ENCODE results near the gene CHMP1A. TPM values are rescaled to one million over a fixed set of nuclear protein-coding genes. Genes with fewer than 3 reads are reported as not detected.

Gene CHMP1A
- total and polyA plus RNA-seq, 4 donors = 45.5 to 112 (median 73.9) TPM

GRCh38 chr16:89600956-89601355, 56.6 kb downstream of the CHMP1A start:
- DNase-seq = no peak
- H3K4me1 ChIP-seq (ENCODE audit: control insufficient read depth in 1 of 2, insufficient read depth in 2 of 2, low read length in 2 of 2) = no peaks in the 10 kb centered on the region
- H3K27me3 ChIP-seq (ENCODE audit: control insufficient read depth in 1 of 2, insufficient read depth in 2 of 2, low read length in 1 of 2) = no peaks in the 10 kb centered on the region
- no peaks in the 10 kb centered on the region for H3K36me3 ChIP-seq (ENCODE audit: control insufficient read depth in 1 of 2, insufficient read depth in 2 of 2, low read length in 1 of 2)
- no peak overlapping the region for H3K4me3 ChIP-seq (ENCODE audit: low read length in 2 of 2)
- H3K27ac ChIP-seq (ENCODE audit: low read depth in 1 of 2, low read length in 2 of 2) = no peak overlapping the region
- ATAC-seq (ENCODE audit: low FRiP score) = no peak
- intact Hi-C loops (cut with DNase I) = no loop called here
- H3K9me3 ChIP-seq (ENCODE audit: control insufficient read depth, low read length) = no peaks in the 10 kb centered on the region
- 72 to 74% methylated on average over 8 of the region's 8 CpGs for WGBS, 2 donors

DNA sequence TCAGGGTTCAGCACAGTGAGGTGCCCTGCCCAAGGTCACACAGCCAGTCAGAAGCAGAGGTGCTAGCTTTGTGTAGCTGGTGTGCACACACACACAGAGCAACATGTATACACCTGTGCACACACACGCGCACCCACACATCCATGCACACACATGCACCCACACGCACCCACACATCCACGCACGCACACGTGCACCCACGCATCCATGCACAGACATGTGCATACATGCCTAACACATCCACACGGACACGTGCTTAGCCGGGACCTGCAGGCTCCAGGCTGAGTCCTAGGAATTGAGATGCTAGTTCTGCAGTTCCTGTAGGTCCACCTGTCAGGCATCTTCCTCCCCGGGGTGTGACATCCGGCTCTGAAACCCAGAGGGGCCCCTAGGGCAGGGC, 57.1 kb downstream of the CHMP1A start:
- ATAC-seq (ENCODE audit: low FRiP score) (no peak), DNase-seq (no peak)
- Histone ChIP-seq H3K27ac (ENCODE audit: low read depth in 1 of 2, low read length in 2 of 2) (no peak overlapping the region), H3K4me3 (ENCODE audit: low read length in 2 of 2) (no peak overlapping the region), H3K27me3 (ENCODE audit: control insufficient read depth in 1 of 2, insufficient read depth in 2 of 2, low read length in 1 of 2) (no peaks in the 10 kb centered on the region), H3K36me3 (ENCODE audit: control insufficient read depth in 1 of 2, insufficient read depth in 2 of 2, low read length in 1 of 2) (no peaks in the 10 kb centered on the region), H3K4me1 (ENCODE audit: control insufficient read depth in 1 of 2, insufficient read depth in 2 of 2, low read length in 2 of 2) (no peaks in the 10 kb centered on the region), H3K9me3 (ENCODE audit: control insufficient read depth, low read length) (no peaks in the 10 kb centered on the region)
- WGBS, 2 donors = 85 to 88% methylated on average over 12 of the region's 12 CpGs
- intact Hi-C loops (cut with DNase I) = no loop called here

GRCh38 chr16:89599902-89600301, 57.6 kb downstream of the CHMP1A start:
- Histone ChIP-seq H3K27ac (ENCODE audit: low read depth in 1 of 2, low read length in 2 of 2) (no peak overlapping the region), H3K27me3 (ENCODE audit: control insufficient read depth in 1 of 2, insufficient read depth in 2 of 2, low read length in 1 of 2) (no peaks in the 10 kb centered on the region), H3K4me3 (ENCODE audit: low read length in 2 of 2) (no peak overlapping the region), H3K9me3 (ENCODE audit: control insufficient read depth, low read length) (no peaks in the 10 kb centered on the region), H3K36me3 (ENCODE audit: control insufficient read depth in 1 of 2, insufficient read depth in 2 of 2, low read length in 1 of 2) (no peaks in the 10 kb centered on the region), H3K4me1 (ENCODE audit: control insufficient read depth in 1 of 2, insufficient read depth in 2 of 2, low read length in 2 of 2) (no peaks in the 10 kb centered on the region)
- no peak for DNase-seq
- intact Hi-C loops (cut with DNase I) = no loop called here
- ATAC-seq (ENCODE audit: low FRiP score) = no peak
- 79 to 86% methylated on average over 10 of the region's 10 CpGs for WGBS, 2 donors

- H3K36me3 ChIP-seq (ENCODE audit: control insufficient read depth in 1 of 2, insufficient read depth in 2 of 2, low read length in 1 of 2) = no peaks in the 10 kb centered on the region
- no peaks in the 10 kb centered on the region for H3K27me3 ChIP-seq (ENCODE audit: control insufficient read depth in 1 of 2, insufficient read depth in 2 of 2, low read length in 1 of 2)
- no peaks in the 10 kb centered on the region for H3K4me1 ChIP-seq (ENCODE audit: control insufficient read depth in 1 of 2, insufficient read depth in 2 of 2, low read length in 2 of 2)
- 53 to 60% methylated on average over 7 to 8 of the region's 8 CpGs for WGBS, 2 donors
- H3K4me3 ChIP-seq (ENCODE audit: low read length in 2 of 2) = no peak overlapping the region
- H3K27ac ChIP-seq (ENCODE audit: low read depth in 1 of 2, low read length in 2 of 2) = no peak overlapping the region
- H3K9me3 ChIP-seq (ENCODE audit: control insufficient read depth, low read length) = no peaks in the 10 kb centered on the region
- ATAC-seq (ENCODE audit: low FRiP score) = no peak
- intact Hi-C loops (cut with DNase I) = no loop called here
- DNase-seq = no peak
Observed at GRCh38 chr16:89599451-89599858, 58.1 kb downstream of the CHMP1A start.

GRCh38 chr16:89598199-89598598, 59.3 kb downstream of the CHMP1A start:
- intact Hi-C loops (cut with DNase I) = no loop called here
- no peaks in the 10 kb centered on the region for H3K27me3 ChIP-seq (ENCODE audit: control insufficient read depth in 1 of 2, insufficient read depth in 2 of 2, low read length in 1 of 2)
- H3K4me1 ChIP-seq (ENCODE audit: control insufficient read depth in 1 of 2, insufficient read depth in 2 of 2, low read length in 2 of 2) = no peaks in the 10 kb centered on the region
- H3K27ac ChIP-seq (ENCODE audit: low read depth in 1 of 2, low read length in 2 of 2) = no peak overlapping the region
- H3K36me3 ChIP-seq (ENCODE audit: control insufficient read depth in 1 of 2, insufficient read depth in 2 of 2, low read length in 1 of 2) = no peaks in the 10 kb centered on the region
- no peaks in the 10 kb centered on the region for H3K9me3 ChIP-seq (ENCODE audit: control insufficient read depth, low read length)
- ATAC-seq (ENCODE audit: low FRiP score) = no peak
- 57 to 61% methylated on average over 14 of the region's 14 CpGs for WGBS, 2 donors
- no peak overlapping the region for H3K4me3 ChIP-seq (ENCODE audit: low read length in 2 of 2)
- no peak for DNase-seq

- H3K4me3 ChIP-seq (ENCODE audit: low read length in 2 of 2) = no peak overlapping the region
- no peaks in the 10 kb centered on the region for H3K4me1 ChIP-seq (ENCODE audit: control insufficient read depth in 1 of 2, insufficient read depth in 2 of 2, low read length in 2 of 2)
- no peak for DNase-seq
- no peak for ATAC-seq (ENCODE audit: low FRiP score)
- no peak overlapping the region for H3K27ac ChIP-seq (ENCODE audit: low read depth in 1 of 2, low read length in 2 of 2)
- intact Hi-C loops (cut with DNase I) = no loop called here
- H3K36me3 ChIP-seq (ENCODE audit: control insufficient read depth in 1 of 2, insufficient read depth in 2 of 2, low read length in 1 of 2) = no peaks in the 10 kb centered on the region
- H3K9me3 ChIP-seq (ENCODE audit: control insufficient read depth, low read length) = no peaks in the 10 kb centered on the region
- 87 to 88% methylated on average over 18 to 19 of the region's 19 CpGs for WGBS, 2 donors
- no peaks in the 10 kb centered on the region for H3K27me3 ChIP-seq (ENCODE audit: control insufficient read depth in 1 of 2, insufficient read depth in 2 of 2, low read length in 1 of 2)
Observed at GRCh38 chr16:89596957-89597649, 60.4 kb downstream of the CHMP1A start.

DNA sequence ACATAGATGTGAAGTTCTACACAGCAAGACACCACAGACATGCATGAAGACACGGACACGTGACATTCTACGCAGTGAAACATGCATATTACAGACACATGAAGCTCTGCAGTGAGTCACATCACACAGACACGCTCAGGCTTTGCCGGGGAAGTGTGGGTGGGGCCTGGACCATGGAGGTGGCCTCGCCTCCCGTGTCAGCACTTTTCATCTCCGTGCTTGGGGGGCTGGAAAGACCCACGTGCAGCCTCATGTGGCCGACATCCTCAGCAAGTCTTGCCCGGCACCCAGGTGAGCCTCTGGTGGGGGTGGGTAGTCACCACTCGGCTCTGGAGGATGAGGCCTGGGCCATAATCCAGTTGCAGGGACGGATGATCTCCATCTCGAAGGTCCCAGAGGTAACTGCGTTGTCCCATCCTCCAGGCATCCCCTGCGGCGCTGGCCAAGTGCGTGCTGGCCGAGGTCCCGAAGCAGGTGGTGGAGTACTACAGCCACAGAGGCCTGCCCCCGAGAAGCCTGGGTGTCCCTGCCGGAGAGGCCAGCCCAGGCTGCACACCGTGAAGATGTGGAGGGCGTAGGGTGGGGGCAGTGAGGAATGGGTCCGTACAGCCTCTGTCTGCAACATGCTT, 61.3 kb downstream of the CHMP1A start:
- Histone ChIP-seq H3K4me1 (ENCODE audit: control insufficient read depth in 1 of 2, insufficient read depth in 2 of 2, low read length in 2 of 2) (no peaks in the 10 kb centered on the region), H3K27me3 (ENCODE audit: control insufficient read depth in 1 of 2, insufficient read depth in 2 of 2, low read length in 1 of 2) (no peaks in the 10 kb centered on the region), H3K4me3 (ENCODE audit: low read length in 2 of 2) (no peak overlapping the region), H3K36me3 (ENCODE audit: control insufficient read depth in 1 of 2, insufficient read depth in 2 of 2, low read length in 1 of 2) (no peaks in the 10 kb centered on the region), H3K9me3 (ENCODE audit: control insufficient read depth, low read length) (no peaks in the 10 kb centered on the region), H3K27ac (ENCODE audit: low read depth in 1 of 2, low read length in 2 of 2) (no peak overlapping the region)
- intact Hi-C loops (cut with DNase I) = no loop called here
- no peak for ATAC-seq (ENCODE audit: low FRiP score)
- DNase-seq = no peak
- WGBS, 2 donors = 84 to 87% methylated on average over 25 of the region's 25 CpGs

DNA sequence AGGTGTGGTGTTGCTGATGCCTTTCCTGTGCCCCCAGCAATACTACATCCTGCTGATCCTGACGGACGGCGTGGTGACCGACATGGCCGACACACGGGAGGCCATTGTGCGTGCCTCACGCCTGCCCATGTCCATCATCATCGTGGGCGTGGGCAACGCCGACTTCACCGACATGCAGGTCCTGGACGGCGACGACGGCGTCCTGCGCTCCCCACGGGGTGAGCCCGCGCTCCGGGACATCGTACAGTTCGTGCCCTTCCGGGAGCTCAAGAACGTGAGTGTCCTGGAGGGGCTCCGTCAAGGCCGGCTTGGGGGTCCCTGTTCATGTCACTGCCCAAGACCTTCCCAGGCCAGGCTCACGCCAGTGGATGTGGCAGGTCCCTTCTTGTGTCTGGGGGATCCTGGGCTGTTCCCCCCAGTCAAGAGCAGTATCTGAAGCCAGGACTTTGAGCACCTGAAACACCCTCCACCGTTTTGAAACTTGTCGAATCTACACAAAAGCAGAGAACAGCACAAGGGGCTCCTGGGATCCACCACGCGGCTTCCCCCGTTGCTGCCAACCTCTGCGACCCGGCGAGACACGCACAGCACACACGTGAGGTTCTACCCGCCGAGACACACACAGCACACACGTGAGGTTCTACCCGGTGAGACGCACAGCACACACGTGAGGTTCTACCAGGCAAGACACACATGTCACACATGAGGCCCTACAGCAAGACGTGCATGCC, 62.0 kb downstream of the CHMP1A start:
- intact Hi-C loops (cut with DNase I) = no loop called here
- no peak for ATAC-seq (ENCODE audit: low FRiP score)

More for the DNA sequence above, 62.0 kb downstream of the CHMP1A start:
- Histone ChIP-seq H3K36me3 (ENCODE audit: control insufficient read depth in 1 of 2, insufficient read depth in 2 of 2, low read length in 1 of 2) (no peaks in the 10 kb centered on the region), H3K27ac (ENCODE audit: low read depth in 1 of 2, low read length in 2 of 2) (no peak overlapping the region), H3K27me3 (ENCODE audit: control insufficient read depth in 1 of 2, insufficient read depth in 2 of 2, low read length in 1 of 2) (no peaks in the 10 kb centered on the region), H3K4me3 (ENCODE audit: low read length in 2 of 2) (no peak overlapping the region), H3K9me3 (ENCODE audit: control insufficient read depth, low read length) (no peaks in the 10 kb centered on the region), H3K4me1 (ENCODE audit: control insufficient read depth in 1 of 2, insufficient read depth in 2 of 2, low read length in 2 of 2) (no peaks in the 10 kb centered on the region)
- no peak for DNase-seq
- WGBS, 2 donors = 94% methylated on average over 47 of the region's 47 CpGs
